Endothelial cell of umbilical vein (primary cell): ENCODE measurements around the gene UEVLD. TPM values are rescaled to one million over a fixed set of nuclear protein-coding genes. Genes with fewer than 3 reads are reported as not detected.

ENCODE experiments used
- BruUV-seq: library from RNA; stranded (reverse); fragments of 400-500 nt; replicated peaks from 2 replicates; lab custom pipeline; 2021; lab: Mats Ljungman, UMichigan
- CTCF ChIA-PET: fragments of 300-600, 350-600 bp; sonication (Branson Sonifier 250); formaldehyde crosslinking; loops from one replicate; lab custom pipeline; 2021; ENCODE audit warnings: antibody characterized with exemption, inconsistent platforms; lab: Charles Lee
- POLR2A ChIA-PET: fragments of 300-600, 350-600 bp; sonication (Branson Sonifier 250); formaldehyde crosslinking; loops from one replicate; lab custom pipeline; 2021; ENCODE audit warnings: antibody characterized with exemption, inconsistent platforms; lab: Charles Lee
- DNase-seq: peaks from one replicate; pipeline ENCODE4 v3.0.0-alpha.2; 2011; ENCODE audit warnings: low read depth, low spot score
- FAIRE-seq: peaks from 2 replicates; lab custom pipeline; 2011; peaks lifted over from hg19 to GRCh38; lab: Jason Lieb, UNC
- H2AFZ ChIP-seq: 2 replicates; pipeline ENCODE4 v1.6.0; 2012; ENCODE audit warnings: low read depth, low read length, control low read depth, inconsistent platforms
- H3K27ac ChIP-seq: 2 replicates; pipeline ENCODE4 v1.5.1; 2011; ENCODE audit warnings: low read depth, mild to moderate bottlenecking, control low read depth, low read length, moderate library complexity; ENCODE audit not compliant: insufficient read depth
- H3K27me3 ChIP-seq, 2 experiments: 2 replicates each; pipeline versions ENCODE4 v1.6.0 to v1.6.1; 2011; ENCODE audit warnings: low read length in 2 of 2, mixed read lengths in 1 of 2; ENCODE audit not compliant: control insufficient read depth in 2 of 2, insufficient read depth in 2 of 2
- H3K36me3 ChIP-seq, 2 experiments: 2 replicates in 1 of 2; 3 replicates in 1 of 2; pipeline ENCODE4 v1.5.1; 2011; ENCODE audit warnings: low read length in 2 of 2, mild to moderate bottlenecking in 1 of 2, moderate library complexity in 1 of 2; ENCODE audit not compliant: control insufficient read depth in 2 of 2, insufficient read depth in 2 of 2; ENCODE audit errors: extremely low read depth in 1 of 2
- H3K4me1 ChIP-seq: 3 replicates; pipeline ENCODE4 v1.5.1; 2011; ENCODE audit warnings: mild to moderate bottlenecking, low read length; ENCODE audit not compliant: control insufficient read depth, insufficient read depth; ENCODE audit errors: extremely low read depth
- H3K4me2 ChIP-seq: 2 replicates; pipeline ENCODE4 v1.6.1; 2011; ENCODE audit warnings: low read length, control low read depth, mixed read lengths; ENCODE audit not compliant: insufficient read depth
- H3K4me3 ChIP-seq, 3 experiments: fragments of 200-600 bp in 1 of 3; sonication (generic), shearing (Covaris generic) in 1 of 3; replicated peaks in 1 of 3; 2 replicates each; pipeline ENCODE4 v1.5.1; 2011 to 2016; ENCODE audit warnings: control low read depth in 3 of 3, low read length in 3 of 3, mild to moderate bottlenecking in 2 of 3, inconsistent platforms in 1 of 3, low read depth in 1 of 3, moderate library complexity in 1 of 3; ENCODE audit not compliant: insufficient read depth in 1 of 3
- H3K79me2 ChIP-seq: 2 replicates; pipeline ENCODE4 v1.6.0; 2012; ENCODE audit warnings: low read length, inconsistent platforms; ENCODE audit not compliant: control insufficient read depth, insufficient read depth
- H3K9ac ChIP-seq: replicated peaks from 2 replicates; pipeline ENCODE3; 2011; ENCODE audit warnings: low read length, control low read depth; ENCODE audit not compliant: insufficient read depth; ENCODE audit errors: extremely low read depth
- H3K9me1 ChIP-seq: replicated peaks from 3 replicates; pipeline ENCODE4 v1.6.0; 2011; ENCODE audit warnings: mild to moderate bottlenecking, low read length; ENCODE audit not compliant: control insufficient read depth, insufficient read depth; ENCODE audit errors: extremely low read depth
- H3K9me3 ChIP-seq: replicated peaks from 2 replicates; pipeline ENCODE4 v1.5.1; 2012; ENCODE audit warnings: low read length, inconsistent platforms; ENCODE audit not compliant: control insufficient read depth, insufficient read depth
- H4K20me1 ChIP-seq: replicated peaks from 2 replicates; pipeline ENCODE3; 2011; ENCODE audit warnings: mild to moderate bottlenecking, low read length; ENCODE audit not compliant: control insufficient read depth, insufficient read depth; ENCODE audit errors: extremely low read depth
- CTCF ChIP-seq, 2 donors: IDR thresholded peaks; 1 replicate in 1 of 2; 2 replicates in 1 of 2; pipeline ENCODE4 v1.5.1; 2011; ENCODE audit warnings: low read length in 2 of 2, mild to moderate bottlenecking in 2 of 2, moderate library complexity in 2 of 2, control low read depth in 1 of 2, inconsistent platforms in 1 of 2, low read depth in 1 of 2; ENCODE audit not compliant: insufficient read depth in 1 of 2; ENCODE audit errors: extremely low read depth in 1 of 2
- EZH2 ChIP-seq: IDR thresholded peaks from 2 replicates; pipeline ENCODE4 v1.6.1; 2012; ENCODE audit warnings: borderline replicate concordance, low read depth, mild to moderate bottlenecking, moderate library complexity, low read length, inconsistent platforms; ENCODE audit not compliant: severe bottlenecking
- FOS ChIP-seq: IDR thresholded peaks from 2 replicates; pipeline ENCODE4 v1.6.1; 2011; ENCODE audit warnings: mild to moderate bottlenecking, low read length, moderate library complexity, borderline replicate concordance; ENCODE audit not compliant: insufficient read depth
- GATA2 ChIP-seq: IDR thresholded peaks from 2 replicates; pipeline ENCODE4 v1.7.0; 2011; ENCODE audit warnings: low read depth, mild to moderate bottlenecking, moderate library complexity, mixed read lengths, low read length; ENCODE audit not compliant: insufficient read length, insufficient read depth
- JUN ChIP-seq: IDR thresholded peaks from 2 replicates; pipeline ENCODE4 v1.6.1; 2011; ENCODE audit warnings: borderline replicate concordance, low read depth; ENCODE audit not compliant: insufficient read length, insufficient read depth
- MAX ChIP-seq: IDR thresholded peaks from 2 replicates; pipeline ENCODE4 v1.6.1; 2011; ENCODE audit not compliant: insufficient read depth, insufficient read length
- MYC ChIP-seq: IDR thresholded peaks from one replicate; pipeline ENCODE4 v1.6.1; 2011; ENCODE audit warnings: mild to moderate bottlenecking, low read depth, low read length
- POLR2A ChIP-seq: IDR thresholded peaks from 2 replicates; pipeline ENCODE4 v1.6.1; 2012; ENCODE audit warnings: low read depth, mild to moderate bottlenecking, control low read depth, low read length
- POLR2AphosphoS5 ChIP-seq: IDR thresholded peaks from 2 replicates; pipeline ENCODE4 v1.6.1; 2012; ENCODE audit warnings: low read depth, mild to moderate bottlenecking, control low read depth, low read length, moderate library complexity; ENCODE audit not compliant: insufficient read depth
- dilution Hi-C: fragments of 300-500 bp; cut with MboI; formaldehyde crosslinking; loops from one replicate; pipeline ENCODE4 v1.15.0; 2019; ENCODE audit warnings: low sequenced_read_pairs; ENCODE audit not compliant: extremely low pct_ligation_motif_present
- intact Hi-C: fragments of 100-400 bp; cut with micrococcal nuclease; formaldehyde crosslinking; loops from one replicate; pipeline ENCODE4 v1.10.0; 2022
- polyA plus RNA-seq, 4 experiments: library from polyadenylated mRNA; depleted of rRNA in 3 of 4; stranded (reverse) in 3 of 4; unstranded in 1 of 4; fragments of >200 nt; gene quantifications; 2 replicates each; pipeline versions ENCODE4 v1.2.1 to v1.2.3, GENCODE V29; 2011 to 2012; ENCODE audit warnings: missing spikeins in 1 of 4
- total RNA-seq: library from RNA; stranded (reverse); gene quantifications from 2 replicates; pipeline ENCODE4 v1.2.3, GENCODE V29; 2021

Gene UEVLD
- total and polyA plus RNA-seq, 2 donors (not counting 3 experiments of a cell fraction or from before 2014, with no cell fraction given): 9.2 to 19.1 TPM

GRCh38 chr11:18534245-18534644, 54.3 kb downstream of the UEVLD start:
- TF ChIP-seq MYC (no peak), POLR2AphosphoS5 (no peak), CTCF (IDR thresholded peaks at IDR 0.05; ENCODE audit: extremely low read depth in 1 of 2, insufficient read depth in 1 of 2, low read depth in 1 of 2, low read length in 2 of 2) (no peak), EZH2 (no peak), GATA2 (no peak), MAX (no peak), JUN (no peak), POLR2A (no peak), FOS (no peak)
- no peaks in the 10 kb centered on the region for H3K9me3 ChIP-seq
- no peak overlapping the region for H2AFZ ChIP-seq
- DNase-seq (no peak), FAIRE-seq (no peak)
- no peak overlapping the region for H3K9ac ChIP-seq
- no peak overlapping the region for H3K4me2 ChIP-seq
- POLR2A ChIA-PET: no interaction called here
- no peak overlapping the region for H3K4me3 ChIP-seq
- no peaks in the 10 kb centered on the region for H3K4me1 ChIP-seq
- intact Hi-C loops: no loop called here
- H3K9me1 ChIP-seq: no peaks in the 10 kb centered on the region
- no peaks in the 10 kb centered on the region for H4K20me1 ChIP-seq
- H3K27me3 ChIP-seq: no peaks in the 10 kb centered on the region
- dilution Hi-C loops: no loop called here
- peaks cover 0 to 3% of the 10 kb centered on the region in 2 experiments for H3K36me3 ChIP-seq
- BruUV-seq: no TSS peak
- CTCF ChIA-PET: no interaction called here
- H3K79me2 ChIP-seq: no peaks in the 10 kb centered on the region
- H3K27ac ChIP-seq: no peak overlapping the region
